ENCODE data around the gene GLP1R.

The GLP1R gene

GRCh38 chr6:39018103-39018502 lies 30.5 kb upstream of the GLP1R start:
- H3K27ac ChIP-seq: no peak overlapping the region
- no peaks in the 10 kb centered on the region for H4K20me1 ChIP-seq
- no peak for TF ChIP-seq Cebpa-rat (IDR thresholded peaks at IDR 0.05)
- no peaks in the 10 kb centered on the region for H3K9me3 ChIP-seq
- H3K4me1 ChIP-seq: peaks cover 16% of the 10 kb centered on the region
- H3K9ac ChIP-seq: no peak overlapping the region
- no peaks in the 10 kb centered on the region for H3K36me3 ChIP-seq
- no peak overlapping the region for H3K4me3 ChIP-seq
- H3K4me2 ChIP-seq: no peak overlapping the region
- H3K27me3 ChIP-seq: no peaks in the 10 kb centered on the region

- Histone ChIP-seq H3K4me3 (no peak overlapping the region), H3K4me2 (no peak overlapping the region), H3K27ac (no peak overlapping the region), H3K9me3 (no peaks in the 10 kb centered on the region), H3K9ac (no peak overlapping the region), H3K27me3 (no peaks in the 10 kb centered on the region), H4K20me1 (no peaks in the 10 kb centered on the region), H3K4me1 (peaks cover 25% of the 10 kb centered on the region), H3K36me3 (no peaks in the 10 kb centered on the region)
- TF ChIP-seq Cebpa-rat (IDR thresholded peaks at IDR 0.05): no peak
Observed at GRCh38 chr6:39020136-39020535, 28.4 kb upstream of the GLP1R start.

- Histone ChIP-seq H3K4me2 (no peak overlapping the region), H3K36me3 (no peaks in the 10 kb centered on the region), H3K9ac (no peak overlapping the region), H3K27me3 (no peaks in the 10 kb centered on the region), H4K20me1 (no peaks in the 10 kb centered on the region), H3K4me1 (peaks cover 34% of the 10 kb centered on the region), H3K27ac (no peak overlapping the region), H3K4me3 (no peak overlapping the region), H3K9me3 (no peaks in the 10 kb centered on the region)
- TF ChIP-seq Cebpa-rat (IDR thresholded peaks at IDR 0.05): no peak
Observed at GRCh38 chr6:39021041-39021440, 27.5 kb upstream of the GLP1R start.

GRCh38 chr6:39021779-39022178 lies 26.8 kb upstream of the GLP1R start:
- no peaks in the 10 kb centered on the region for H3K27me3 ChIP-seq
- H3K36me3 ChIP-seq: no peaks in the 10 kb centered on the region
- no peak overlapping the region for H3K27ac ChIP-seq
- no peak overlapping the region for H3K4me3 ChIP-seq
- TF ChIP-seq Cebpa-rat (IDR thresholded peaks at IDR 0.05): no peak
- H4K20me1 ChIP-seq: no peaks in the 10 kb centered on the region
- H3K4me1 ChIP-seq: peaks cover 42% of the 10 kb centered on the region
- H3K4me2 ChIP-seq: peak overlapping the region; percentile 65
- no peaks in the 10 kb centered on the region for H3K9me3 ChIP-seq
- no peak overlapping the region for H3K9ac ChIP-seq

GRCh38 chr6:39026175-39026574 lies 22.4 kb upstream of the GLP1R start:
- Histone ChIP-seq H3K9me3 (no peaks in the 10 kb centered on the region), H3K4me1 (peaks cover 73% of the 10 kb centered on the region), H3K4me2 (peak overlapping the region; percentile 88), H3K27ac (peak overlapping the region; percentile 56; the same call in 1 of the 2 replicates), H4K20me1 (no peaks in the 10 kb centered on the region), H3K4me3 (peak overlapping the region; percentile 40; the same call in 1 of the 2 replicates), H3K36me3 (no peaks in the 10 kb centered on the region), H3K27me3 (no peaks in the 10 kb centered on the region), H3K9ac (peak overlapping the region; percentile 43; the same call in 1 of the 2 replicates)
- TF ChIP-seq Cebpa-rat (IDR thresholded peaks at IDR 0.05): no peak

- TF ChIP-seq Cebpa-rat (IDR thresholded peaks at IDR 0.05): no peak
- Histone ChIP-seq H3K27me3 (no peaks in the 10 kb centered on the region), H3K9me3 (no peaks in the 10 kb centered on the region), H3K36me3 (no peaks in the 10 kb centered on the region), H3K4me3 (no peak overlapping the region), H3K9ac (no peak overlapping the region), H3K4me1 (peaks cover 57% of the 10 kb centered on the region), H3K4me2 (no peak overlapping the region), H4K20me1 (no peaks in the 10 kb centered on the region), H3K27ac (no peak overlapping the region)
Observed at GRCh38 chr6:39029156-39030011, 19.2 kb upstream of the GLP1R start.

- TF ChIP-seq Cebpa-rat (IDR thresholded peaks at IDR 0.05): no peak
- Histone ChIP-seq H3K4me1 (peaks cover 45% of the 10 kb centered on the region), H3K27me3 (no peaks in the 10 kb centered on the region), H3K4me2 (peak overlapping the region; percentile 65; the same call in 1 of the 2 replicates), H3K4me3 (no peak overlapping the region), H4K20me1 (no peaks in the 10 kb centered on the region), H3K27ac (no peak overlapping the region), H3K36me3 (no peaks in the 10 kb centered on the region), H3K9ac (no peak overlapping the region), H3K9me3 (no peaks in the 10 kb centered on the region)
Observed at GRCh38 chr6:39035681-39036080, 12.9 kb upstream of the GLP1R start.

GRCh38 chr6:39037082-39037508 lies 11.5 kb upstream of the GLP1R start:
- Histone ChIP-seq H3K4me1 (peaks cover 46% of the 10 kb centered on the region), H3K36me3 (no peaks in the 10 kb centered on the region), H3K27me3 (no peaks in the 10 kb centered on the region)

GRCh38 chr6:39037707-39038106 lies 10.9 kb upstream of the GLP1R start:
- Histone ChIP-seq H3K4me1 (peaks cover 48% of the 10 kb centered on the region), H3K9me3 (no peaks in the 10 kb centered on the region), H3K27ac (no peak overlapping the region; the same call in 1 of the 2 replicates), H3K9ac (no peak overlapping the region; the same call in 1 of the 2 replicates), H3K27me3 (no peaks in the 10 kb centered on the region), H3K36me3 (no peaks in the 10 kb centered on the region), H4K20me1 (no peaks in the 10 kb centered on the region), H3K4me3 (no peak overlapping the region), H3K4me2 (peak overlapping the region; percentile 65)
- no peak for TF ChIP-seq Cebpa-rat (IDR thresholded peaks at IDR 0.05)

More at GRCh38 chr6:39037082-39037508, 11.5 kb upstream of the GLP1R start:
- Histone ChIP-seq H3K27ac (no peak overlapping the region; the same call in 1 of the 2 replicates), H4K20me1 (no peaks in the 10 kb centered on the region), H3K9me3 (no peaks in the 10 kb centered on the region), H3K4me2 (peak overlapping the region; percentile 65), H3K4me3 (no peak overlapping the region), H3K9ac (no peak overlapping the region; the same call in 1 of the 2 replicates)
- no peak for TF ChIP-seq Cebpa-rat (IDR thresholded peaks at IDR 0.05)

GRCh38 chr6:39040080-39040673 lies 8.4 kb upstream of the GLP1R start:
- H3K27me3 ChIP-seq: no peaks in the 10 kb centered on the region
- no peak for TF ChIP-seq Cebpa-rat (IDR thresholded peaks at IDR 0.05)
- H3K9ac ChIP-seq: no peak overlapping the region
- H4K20me1 ChIP-seq: no peaks in the 10 kb centered on the region
- no peak overlapping the region for H3K4me3 ChIP-seq
- peak overlapping the region; percentile 30; the same call in 1 of the 2 replicates for H3K4me2 ChIP-seq
- H3K9me3 ChIP-seq: no peaks in the 10 kb centered on the region
- H3K36me3 ChIP-seq: no peaks in the 10 kb centered on the region
- no peak overlapping the region for H3K27ac ChIP-seq
- peaks cover 56% of the 10 kb centered on the region for H3K4me1 ChIP-seq

Data from BLaER1 (cell line).